ENCODE measurements around the gene MED12L.

DNA sequence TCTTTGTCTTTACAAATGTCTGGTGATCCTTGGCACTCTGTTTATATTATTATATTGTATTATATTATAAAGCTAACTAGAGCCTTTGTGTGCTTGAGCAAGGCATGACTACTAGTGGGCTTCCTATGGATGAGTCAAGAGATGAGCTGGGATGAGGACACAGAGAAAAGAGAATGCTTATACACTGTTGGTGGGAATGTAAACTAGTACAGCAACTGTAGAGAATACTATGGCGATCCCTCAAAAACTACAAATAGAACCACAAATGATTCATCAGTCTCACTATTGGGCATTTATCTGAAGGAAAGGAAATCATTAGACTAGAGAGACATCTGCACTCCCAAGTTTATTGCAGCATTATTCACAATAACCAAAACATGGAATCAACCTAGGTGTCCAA, 40.8 kb upstream of the MED12L start:
- TF ChIP-seq, protein P1, sequence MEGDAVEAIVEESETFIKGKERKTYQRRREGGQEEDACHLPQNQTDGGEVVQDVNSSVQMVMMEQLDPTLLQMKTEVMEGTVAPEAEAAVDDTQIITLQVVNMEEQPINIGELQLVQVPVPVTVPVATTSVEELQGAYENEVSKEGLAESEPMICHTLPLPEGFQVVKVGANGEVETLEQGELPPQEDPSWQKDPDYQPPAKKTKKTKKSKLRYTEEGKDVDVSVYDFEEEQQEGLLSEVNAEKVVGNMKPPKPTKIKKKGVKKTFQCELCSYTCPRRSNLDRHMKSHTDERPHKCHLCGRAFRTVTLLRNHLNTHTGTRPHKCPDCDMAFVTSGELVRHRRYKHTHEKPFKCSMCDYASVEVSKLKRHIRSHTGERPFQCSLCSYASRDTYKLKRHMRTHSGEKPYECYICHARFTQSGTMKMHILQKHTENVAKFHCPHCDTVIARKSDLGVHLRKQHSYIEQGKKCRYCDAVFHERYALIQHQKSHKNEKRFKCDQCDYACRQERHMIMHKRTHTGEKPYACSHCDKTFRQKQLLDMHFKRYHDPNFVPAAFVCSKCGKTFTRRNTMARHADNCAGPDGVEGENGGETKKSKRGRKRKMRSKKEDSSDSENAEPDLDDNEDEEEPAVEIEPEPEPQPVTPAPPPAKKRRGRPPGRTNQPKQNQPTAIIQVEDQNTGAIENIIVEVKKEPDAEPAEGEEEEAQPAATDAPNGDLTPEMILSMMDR (conservative IDR thresholded peaks at IDR 0.05; ENCODE audit: low read length): no peak
- no peak for TF ChIP-seq EZH2phosphoT487 (IDR thresholded peaks at IDR 0.05; ENCODE audit: borderline replicate concordance, low read depth, low read length)

All from OCI-LY7 (cell line).